Endothelial cell of umbilical vein (primary cell): ENCODE measurements around the gene NUP153. TPM values are rescaled to one million over a fixed set of nuclear protein-coding genes. Genes with fewer than 3 reads are reported as not detected.

ENCODE experiments used
- BruUV-seq: library from RNA; stranded (reverse); fragments of 400-500 nt; replicated peaks from 2 replicates; lab custom pipeline; 2021; lab: Mats Ljungman, UMichigan
- CTCF ChIA-PET: fragments of 300-600, 350-600 bp; sonication (Branson Sonifier 250); formaldehyde crosslinking; loops from one replicate; lab custom pipeline; 2021; ENCODE audit warnings: antibody characterized with exemption, inconsistent platforms; lab: Charles Lee
- POLR2A ChIA-PET: fragments of 300-600, 350-600 bp; sonication (Branson Sonifier 250); formaldehyde crosslinking; loops from one replicate; lab custom pipeline; 2021; ENCODE audit warnings: antibody characterized with exemption, inconsistent platforms; lab: Charles Lee
- DNase-seq: peaks from one replicate; pipeline ENCODE4 v3.0.0-alpha.2; 2011; ENCODE audit warnings: low read depth, low spot score
- FAIRE-seq: peaks from 2 replicates; lab custom pipeline; 2011; peaks lifted over from hg19 to GRCh38; lab: Jason Lieb, UNC
- H2AFZ ChIP-seq: 2 replicates; pipeline ENCODE4 v1.6.0; 2012; ENCODE audit warnings: low read depth, low read length, control low read depth, inconsistent platforms
- H3K27ac ChIP-seq: 2 replicates; pipeline ENCODE4 v1.5.1; 2011; ENCODE audit warnings: low read depth, mild to moderate bottlenecking, control low read depth, low read length, moderate library complexity; ENCODE audit not compliant: insufficient read depth
- H3K27me3 ChIP-seq, 2 experiments: 2 replicates each; pipeline versions ENCODE4 v1.6.0 to v1.6.1; 2011; ENCODE audit warnings: low read length in 2 of 2, mixed read lengths in 1 of 2; ENCODE audit not compliant: control insufficient read depth in 2 of 2, insufficient read depth in 2 of 2
- H3K36me3 ChIP-seq, 2 experiments: 2 replicates in 1 of 2; 3 replicates in 1 of 2; pipeline ENCODE4 v1.5.1; 2011; ENCODE audit warnings: low read length in 2 of 2, mild to moderate bottlenecking in 1 of 2, moderate library complexity in 1 of 2; ENCODE audit not compliant: control insufficient read depth in 2 of 2, insufficient read depth in 2 of 2; ENCODE audit errors: extremely low read depth in 1 of 2
- H3K4me1 ChIP-seq: 3 replicates; pipeline ENCODE4 v1.5.1; 2011; ENCODE audit warnings: mild to moderate bottlenecking, low read length; ENCODE audit not compliant: control insufficient read depth, insufficient read depth; ENCODE audit errors: extremely low read depth
- H3K4me2 ChIP-seq: 2 replicates; pipeline ENCODE4 v1.6.1; 2011; ENCODE audit warnings: low read length, control low read depth, mixed read lengths; ENCODE audit not compliant: insufficient read depth
- H3K4me3 ChIP-seq, 3 experiments: fragments of 200-600 bp in 1 of 3; sonication (generic), shearing (Covaris generic) in 1 of 3; replicated peaks in 1 of 3; 2 replicates each; pipeline ENCODE4 v1.5.1; 2011 to 2016; ENCODE audit warnings: control low read depth in 3 of 3, low read length in 3 of 3, mild to moderate bottlenecking in 2 of 3, inconsistent platforms in 1 of 3, low read depth in 1 of 3, moderate library complexity in 1 of 3; ENCODE audit not compliant: insufficient read depth in 1 of 3
- H3K79me2 ChIP-seq: 2 replicates; pipeline ENCODE4 v1.6.0; 2012; ENCODE audit warnings: low read length, inconsistent platforms; ENCODE audit not compliant: control insufficient read depth, insufficient read depth
- H3K9ac ChIP-seq: replicated peaks from 2 replicates; pipeline ENCODE3; 2011; ENCODE audit warnings: low read length, control low read depth; ENCODE audit not compliant: insufficient read depth; ENCODE audit errors: extremely low read depth
- H3K9me1 ChIP-seq: replicated peaks from 3 replicates; pipeline ENCODE4 v1.6.0; 2011; ENCODE audit warnings: mild to moderate bottlenecking, low read length; ENCODE audit not compliant: control insufficient read depth, insufficient read depth; ENCODE audit errors: extremely low read depth
- H3K9me3 ChIP-seq: replicated peaks from 2 replicates; pipeline ENCODE4 v1.5.1; 2012; ENCODE audit warnings: low read length, inconsistent platforms; ENCODE audit not compliant: control insufficient read depth, insufficient read depth
- H4K20me1 ChIP-seq: replicated peaks from 2 replicates; pipeline ENCODE3; 2011; ENCODE audit warnings: mild to moderate bottlenecking, low read length; ENCODE audit not compliant: control insufficient read depth, insufficient read depth; ENCODE audit errors: extremely low read depth
- CTCF ChIP-seq, 2 donors: IDR thresholded peaks; 1 replicate in 1 of 2; 2 replicates in 1 of 2; pipeline ENCODE4 v1.5.1; 2011; ENCODE audit warnings: low read length in 2 of 2, mild to moderate bottlenecking in 2 of 2, moderate library complexity in 2 of 2, control low read depth in 1 of 2, inconsistent platforms in 1 of 2, low read depth in 1 of 2; ENCODE audit not compliant: insufficient read depth in 1 of 2; ENCODE audit errors: extremely low read depth in 1 of 2
- EZH2 ChIP-seq: IDR thresholded peaks from 2 replicates; pipeline ENCODE4 v1.6.1; 2012; ENCODE audit warnings: borderline replicate concordance, low read depth, mild to moderate bottlenecking, moderate library complexity, low read length, inconsistent platforms; ENCODE audit not compliant: severe bottlenecking
- FOS ChIP-seq: IDR thresholded peaks from 2 replicates; pipeline ENCODE4 v1.6.1; 2011; ENCODE audit warnings: mild to moderate bottlenecking, low read length, moderate library complexity, borderline replicate concordance; ENCODE audit not compliant: insufficient read depth
- GATA2 ChIP-seq: IDR thresholded peaks from 2 replicates; pipeline ENCODE4 v1.7.0; 2011; ENCODE audit warnings: low read depth, mild to moderate bottlenecking, moderate library complexity, mixed read lengths, low read length; ENCODE audit not compliant: insufficient read length, insufficient read depth
- JUN ChIP-seq: IDR thresholded peaks from 2 replicates; pipeline ENCODE4 v1.6.1; 2011; ENCODE audit warnings: borderline replicate concordance, low read depth; ENCODE audit not compliant: insufficient read length, insufficient read depth
- MAX ChIP-seq: IDR thresholded peaks from 2 replicates; pipeline ENCODE4 v1.6.1; 2011; ENCODE audit not compliant: insufficient read depth, insufficient read length
- MYC ChIP-seq: IDR thresholded peaks from one replicate; pipeline ENCODE4 v1.6.1; 2011; ENCODE audit warnings: mild to moderate bottlenecking, low read depth, low read length
- POLR2A ChIP-seq: IDR thresholded peaks from 2 replicates; pipeline ENCODE4 v1.6.1; 2012; ENCODE audit warnings: low read depth, mild to moderate bottlenecking, control low read depth, low read length
- POLR2AphosphoS5 ChIP-seq: IDR thresholded peaks from 2 replicates; pipeline ENCODE4 v1.6.1; 2012; ENCODE audit warnings: low read depth, mild to moderate bottlenecking, control low read depth, low read length, moderate library complexity; ENCODE audit not compliant: insufficient read depth
- dilution Hi-C: fragments of 300-500 bp; cut with MboI; formaldehyde crosslinking; loops from one replicate; pipeline ENCODE4 v1.15.0; 2019; ENCODE audit warnings: low sequenced_read_pairs; ENCODE audit not compliant: extremely low pct_ligation_motif_present
- intact Hi-C: fragments of 100-400 bp; cut with micrococcal nuclease; formaldehyde crosslinking; loops from one replicate; pipeline ENCODE4 v1.10.0; 2022
- polyA plus RNA-seq, 4 experiments: library from polyadenylated mRNA; depleted of rRNA in 3 of 4; stranded (reverse) in 3 of 4; unstranded in 1 of 4; fragments of >200 nt; gene quantifications; 2 replicates each; pipeline versions ENCODE4 v1.2.1 to v1.2.3, GENCODE V29; 2011 to 2012; ENCODE audit warnings: missing spikeins in 1 of 4
- total RNA-seq: library from RNA; stranded (reverse); gene quantifications from 2 replicates; pipeline ENCODE4 v1.2.3, GENCODE V29; 2021

Gene NUP153
- total and polyA plus RNA-seq, 2 donors (not counting 3 experiments of a cell fraction or from before 2014, with no cell fraction given): 22.0 to 51.0 TPM

GRCh38 chr6:17610835-17611234 lies 95.9 kb downstream of the NUP153 start:
- BruUV-seq: no TSS peak
- Histone ChIP-seq H3K9ac (no peak overlapping the region), H3K79me2 (no peaks in the 10 kb centered on the region), H3K4me2 (no peak overlapping the region), H3K27ac (no peak overlapping the region), H3K4me1 (no peaks in the 10 kb centered on the region), H3K9me3 (no peaks in the 10 kb centered on the region), H3K4me3 (no peak overlapping the region), H4K20me1 (no peaks in the 10 kb centered on the region), H3K9me1 (no peaks in the 10 kb centered on the region), H3K27me3 (no peaks in the 10 kb centered on the region), H2AFZ (no peak overlapping the region), H3K36me3 (peaks cover 0 to 2% of the 10 kb centered on the region in 2 experiments)
- ChIA-PET CTCF (interaction anchor here (0.6 kb wide), 1 partner anchor 27 kb away, joined by 3 read pairs; no protein-coding TSS in a partner anchor), POLR2A (no interaction called here)
- no peak for TF ChIP-seq JUN
- intact Hi-C loops: no loop called here
- DNase-seq (no peak), FAIRE-seq (no peak)
- dilution Hi-C loops: no loop called here

- Histone ChIP-seq H3K36me3 (no peaks in the 10 kb centered on the region), H4K20me1 (no peaks in the 10 kb centered on the region), H3K27ac (no peak overlapping the region), H3K9ac (no peak overlapping the region), H3K4me2 (no peak overlapping the region), H3K4me3 (no peak overlapping the region), H2AFZ (no peak overlapping the region), H3K9me1 (no peaks in the 10 kb centered on the region), H3K79me2 (no peaks in the 10 kb centered on the region), H3K9me3 (no peaks in the 10 kb centered on the region), H3K4me1 (no peaks in the 10 kb centered on the region), H3K27me3 (no peaks in the 10 kb centered on the region)
- no peak for TF ChIP-seq POLR2AphosphoS5
- TF ChIP-seq FOS: no peak
- no peak for TF ChIP-seq GATA2
- no peak for TF ChIP-seq JUN
- TF ChIP-seq MYC: no peak
- TF ChIP-seq EZH2: no peak
- no peak for TF ChIP-seq CTCF (IDR thresholded peaks at IDR 0.05; ENCODE audit: extremely low read depth in 1 of 2, insufficient read depth in 1 of 2, low read depth in 1 of 2, low read length in 2 of 2)
- TF ChIP-seq POLR2A: no peak
- no peak for TF ChIP-seq MAX
- FAIRE-seq (no peak), DNase-seq (no peak)
- intact Hi-C loops: no loop called here
- POLR2A ChIA-PET: no interaction called here
- CTCF ChIA-PET: interaction anchor here (1.0 kb wide), 1 partner anchor 23 kb away, joined by 4 read pairs; no protein-coding TSS in a partner anchor
- BruUV-seq: no TSS peak
- dilution Hi-C loops: no loop called here
Measured at GRCh38 chr6:17606606-17607005, 100.1 kb downstream of the NUP153 start.
